Occipital lobe (tissue), 2 donors: ENCODE data around the gene EDN2. TPM values are rescaled to one million over a fixed set of nuclear protein-coding genes. Genes with fewer than 3 reads are reported as not detected.
A peak's percentile ranks its signal among the peaks of the same experiment; 100 is the strongest.

Experiments used
- DNase-seq: peaks from one replicate; lab custom pipeline; 2025; lab: John Stamatoyannopoulos, UW
- total RNA-seq: library from RNA; depleted of rRNA; stranded (reverse); fragments of >200 nt; gene quantifications from one replicate; pipeline ENCODE4 v1.2.3, GENCODE V29; 2014

EDN2 gene
- total RNA-seq, 1 donor from 2014 or later: not detected

DNA sequence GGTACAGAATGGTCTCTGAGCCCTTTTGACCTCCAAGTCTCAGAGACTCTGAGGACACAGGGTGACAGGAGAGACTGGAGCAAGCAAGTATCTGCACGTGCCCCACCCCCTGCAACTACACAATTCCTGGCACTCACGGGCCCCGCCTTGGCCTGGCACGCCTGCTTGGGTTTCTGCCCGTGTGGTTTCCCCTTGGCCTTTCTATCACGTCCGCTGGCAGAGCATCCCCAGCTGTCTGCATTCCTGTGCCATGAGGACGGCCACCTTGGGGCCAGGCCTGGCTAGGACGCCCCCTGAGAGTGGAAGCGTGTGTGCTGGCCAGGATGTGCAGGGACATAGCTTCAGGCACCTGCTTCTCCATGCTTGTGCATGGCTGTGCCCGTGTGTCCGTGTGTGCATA, 14.3 kb upstream of the EDN2 start:
- no peak for DNase-seq

GRCh38 chr1:41498391-41498790, 13.9 kb upstream of the EDN2 start:
- no peak for DNase-seq

DNA sequence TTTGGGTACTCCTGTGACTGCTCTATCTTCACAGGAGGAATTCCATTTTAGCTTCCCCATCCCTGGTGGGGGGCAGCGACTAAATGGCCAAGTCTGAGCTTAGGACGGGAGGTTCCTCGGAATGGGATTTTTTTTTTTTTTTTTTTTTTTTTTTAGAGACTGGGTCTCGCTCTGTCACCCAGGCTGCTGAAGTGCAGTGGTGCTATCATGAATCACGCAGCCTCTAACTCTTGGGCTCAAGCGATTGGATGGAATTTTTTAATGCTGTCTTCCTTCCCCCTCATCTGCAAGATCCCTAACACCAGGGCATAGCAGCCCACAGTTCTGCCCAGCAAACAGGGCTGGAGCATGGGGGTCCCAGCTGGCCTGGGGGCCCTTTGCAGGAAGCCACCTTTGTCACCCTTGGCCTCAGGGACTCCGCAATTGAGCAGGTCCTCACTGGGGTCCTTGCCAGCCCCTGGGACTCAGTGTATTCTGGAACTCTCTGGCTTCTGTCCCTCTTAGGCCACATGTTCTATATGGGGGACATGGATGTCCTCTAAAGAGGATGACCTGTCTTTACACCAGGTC, 13.1 kb upstream of the EDN2 start:
- no peak for DNase-seq

DNA sequence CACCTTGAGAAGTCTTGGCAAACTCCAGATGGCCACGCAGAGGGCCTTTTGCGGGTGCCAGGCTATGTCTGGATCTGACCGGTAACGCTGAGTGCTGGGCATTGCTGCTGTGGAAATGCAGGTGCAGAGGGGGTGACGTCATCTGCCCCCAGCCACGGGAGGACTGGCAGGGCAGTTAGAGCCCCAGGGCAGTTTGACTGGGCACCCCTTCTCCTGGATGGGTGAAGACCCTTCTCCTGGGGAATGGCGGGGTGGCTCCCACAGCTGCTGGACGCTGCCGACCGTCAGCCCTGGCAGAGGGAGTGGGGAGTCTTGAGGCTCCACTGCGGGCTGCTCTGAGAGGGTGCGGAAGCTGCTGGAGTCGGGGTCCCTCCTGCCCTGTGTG, 12.6 kb upstream of the EDN2 start:
- DNase-seq: no peak

DNA sequence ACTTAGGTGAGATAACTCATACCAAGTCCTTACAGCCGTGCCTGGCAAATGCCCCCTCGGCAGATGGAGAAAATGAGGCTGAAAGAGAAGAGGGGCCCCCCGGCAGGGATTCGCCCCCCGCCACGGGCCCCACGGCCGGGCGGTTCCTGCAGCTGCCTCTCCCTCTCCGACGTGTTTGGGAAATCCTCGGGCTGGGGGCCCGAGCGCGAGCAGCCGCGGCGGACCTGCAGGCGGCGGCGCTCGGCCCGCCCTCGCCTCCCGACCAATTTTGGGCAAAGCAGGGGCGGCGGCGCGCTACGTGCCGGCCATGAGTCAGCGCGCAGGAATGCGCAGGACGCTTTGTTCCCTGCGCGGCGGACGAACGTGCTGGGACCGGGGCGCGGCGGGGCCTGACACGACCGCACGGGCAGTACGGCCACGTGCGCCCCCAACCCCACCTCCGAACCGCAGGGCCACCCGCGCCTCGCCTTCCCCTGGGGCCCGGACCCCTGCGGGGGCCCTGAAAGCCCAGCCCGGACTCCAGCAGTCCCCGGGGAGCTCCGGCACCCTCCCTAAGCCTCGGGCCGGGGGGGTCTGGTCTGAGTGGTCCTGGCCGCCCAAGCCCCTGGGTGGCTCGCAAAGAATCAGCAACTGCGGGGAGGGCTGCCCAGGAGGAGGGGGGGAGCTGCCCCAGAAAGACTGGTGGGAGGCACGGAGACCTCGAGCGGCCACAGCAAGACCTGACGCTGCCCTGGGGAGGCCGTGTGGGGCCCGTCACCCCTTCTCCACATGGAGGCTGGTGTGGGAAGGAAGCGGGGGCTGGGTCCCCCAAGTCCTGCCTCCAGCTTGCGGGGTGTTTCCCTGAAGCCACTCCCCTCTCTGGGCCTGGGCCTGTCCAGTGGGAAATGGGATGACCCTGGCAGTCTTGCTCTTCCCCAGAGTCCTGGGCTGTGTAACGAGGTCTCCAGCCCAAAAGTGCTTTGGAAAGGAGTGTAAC, 11.9 kb upstream of the EDN2 start:
- DNase-seq: peak; percentile 53

- no peak for DNase-seq
Measured at GRCh38 chr1:41495210-41495948, 10.9 kb upstream of the EDN2 start.

GRCh38 chr1:41494351-41495209, 10.1 kb upstream of the EDN2 start:
- no peak for DNase-seq

- no peak for DNase-seq
Measured at GRCh38 chr1:41493626-41494350, 9.3 kb upstream of the EDN2 start.

DNA sequence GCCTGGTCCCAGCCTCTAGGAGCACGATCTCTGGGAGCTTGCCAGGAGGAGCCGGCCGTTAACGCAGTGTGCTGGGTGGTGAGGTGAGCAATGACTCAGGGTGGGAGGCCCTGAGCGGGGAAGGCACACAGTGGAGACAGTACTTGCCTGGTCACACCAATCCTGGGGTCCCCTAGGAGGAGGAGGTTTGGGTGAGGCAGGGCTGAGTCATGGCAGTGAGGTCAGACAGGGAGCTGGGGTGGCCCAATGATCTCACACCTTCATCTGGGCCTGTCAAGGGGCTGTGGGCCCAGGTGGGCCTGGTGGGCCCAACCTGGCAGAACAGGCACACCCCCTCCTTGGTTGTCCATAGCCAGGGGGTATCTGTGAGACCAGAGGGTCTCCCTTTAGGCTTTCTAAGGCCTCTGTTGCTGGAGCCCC, 8.6 kb upstream of the EDN2 start:
- no peak for DNase-seq

- DNase-seq: no peak
Measured at GRCh38 chr1:41492341-41492848, 7.9 kb upstream of the EDN2 start.

- no peak for DNase-seq
Measured at GRCh38 chr1:41490911-41491310, 6.4 kb upstream of the EDN2 start.

DNA sequence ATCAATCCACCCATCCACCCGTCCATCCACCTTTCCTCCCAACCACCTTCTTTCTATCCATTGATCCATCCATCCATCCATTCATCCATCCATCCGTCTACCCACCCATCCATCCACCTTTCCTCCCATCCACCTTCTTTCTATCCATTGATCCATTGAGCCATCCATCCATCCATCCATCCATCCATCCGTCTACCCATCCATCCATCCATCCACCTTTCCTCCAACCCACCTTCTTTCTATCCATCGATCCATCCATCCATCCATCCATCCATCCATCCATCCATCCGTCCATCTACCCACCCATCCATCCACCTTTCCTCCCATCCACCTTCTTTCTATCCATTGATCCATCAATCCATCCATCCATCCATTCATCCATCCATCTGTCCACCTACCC, 5.1 kb upstream of the EDN2 start:
- DNase-seq: no peak

DNA sequence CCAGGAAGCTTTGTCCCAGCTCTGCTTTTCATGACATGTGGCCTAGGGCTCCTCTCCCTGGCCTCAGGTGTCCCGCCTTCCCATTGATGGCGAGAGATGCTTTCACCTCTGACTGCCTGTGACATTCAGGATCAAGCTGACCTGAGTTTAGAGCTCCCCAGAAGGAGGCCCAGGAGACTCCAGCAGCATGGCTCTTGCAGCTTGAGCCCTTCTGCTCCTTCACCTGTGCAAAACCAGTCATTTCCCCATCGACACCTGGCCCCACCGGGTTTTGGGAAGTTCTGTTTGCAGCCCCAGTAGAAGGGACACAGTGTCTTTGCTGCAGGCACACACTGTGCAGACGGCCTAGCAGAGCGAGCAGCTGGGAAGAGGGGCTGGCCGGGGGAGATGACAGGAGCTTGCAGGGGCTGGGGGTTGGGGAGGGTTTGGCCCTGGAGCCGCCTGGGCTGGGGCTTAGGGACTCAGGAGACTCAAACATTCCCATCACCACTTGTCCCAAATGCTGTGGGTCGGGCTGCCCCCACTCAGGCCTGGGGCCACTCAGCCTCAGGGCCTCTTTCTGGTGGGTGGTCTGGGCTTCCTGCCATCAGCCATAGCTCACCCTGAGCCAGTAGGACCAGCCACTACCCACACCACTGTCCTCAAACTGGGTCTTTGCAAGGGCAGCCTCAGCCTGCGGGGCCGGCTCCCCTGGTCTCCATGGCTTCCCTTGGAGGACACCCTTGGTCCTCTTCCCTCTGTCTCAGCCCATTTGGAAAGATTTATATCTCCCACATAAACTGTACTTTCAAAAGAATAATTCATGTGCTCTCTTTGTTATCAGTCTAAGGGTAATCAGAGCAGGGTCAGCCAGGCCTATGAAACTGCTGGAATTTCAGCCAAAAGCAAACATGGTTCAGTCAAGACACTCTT, 3.8 kb upstream of the EDN2 start:
- DNase-seq: no peak

- DNase-seq: no peak
Measured at GRCh38 chr1:41487126-41488039, 2.9 kb upstream of the EDN2 start.

GRCh38 chr1:41486371-41487125, 2.1 kb upstream of the EDN2 start:
- DNase-seq: no peak

DNA sequence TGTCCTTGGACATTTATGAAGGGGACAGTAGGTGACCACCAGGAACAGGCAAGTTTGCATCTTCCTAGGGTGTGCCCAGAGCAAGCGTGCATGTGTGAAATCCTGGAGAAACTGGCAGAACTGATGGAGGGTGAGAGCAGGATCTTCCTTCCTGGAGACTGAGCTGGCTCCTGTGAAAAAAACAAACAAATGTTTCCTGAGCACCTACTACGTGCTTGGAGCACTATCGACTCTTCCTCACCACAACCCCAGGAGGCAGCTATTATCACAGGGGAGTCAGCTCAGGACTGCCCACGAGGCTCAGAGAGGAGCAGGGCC, 1.5 kb upstream of the EDN2 start:
- DNase-seq: no peak

DNA sequence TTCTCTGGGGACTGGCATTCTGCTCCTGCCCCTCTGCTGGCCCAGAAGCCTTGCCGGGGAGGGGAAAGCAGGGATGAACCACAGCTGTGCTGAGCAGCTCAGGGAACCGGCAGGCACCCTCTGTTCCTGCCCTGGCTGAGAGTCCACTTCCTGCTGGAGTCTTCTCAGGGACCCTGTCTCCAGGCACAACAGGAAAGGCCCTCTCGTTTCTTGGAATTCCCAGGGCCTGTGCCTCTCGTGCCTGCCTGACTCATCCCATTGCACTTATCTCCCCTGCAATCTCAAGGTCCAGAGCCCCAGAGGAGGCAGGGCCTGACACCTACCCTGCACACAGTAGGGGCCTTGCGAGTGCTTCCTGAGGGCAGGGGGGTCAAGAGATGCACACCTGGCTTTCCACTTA, 1.1 kb upstream of the EDN2 start:
- DNase-seq: no peak

- no peak for DNase-seq
Measured at GRCh38 chr1:41483960-41484401, 502 bp downstream of the EDN2 start.
